ENCODE data around the gene PGGHG.
A peak's percentile ranks its signal among the peaks of the same experiment; 100 is the strongest.
"Not testable (repeated sequence)": the region's sequence is repeated elsewhere in the genome, so short reads cannot be mapped to it uniquely, and the experiment has no call there.

PGGHG gene

GRCh38 chr11:288478-289397 lies at the start of gene PGGHG:
Gene PGGHG, plus strand, starts transcription at chr11:289126. Its CDS starts 691 bp downstream, at chr11:289817.
- no peak for DNase-seq (ENCODE audit: low read depth)

GRCh38 chr11:240315-240714 lies 48.6 kb upstream of the PGGHG start:
- DNase-seq (ENCODE audit: low read depth): no peak

GRCh38 chr11:241634-242033 lies 47.3 kb upstream of the PGGHG start:
- no peak for DNase-seq (ENCODE audit: low read depth)

- DNase-seq (ENCODE audit: low read depth): no peak
Observed at GRCh38 chr11:244376-244775, 44.5 kb upstream of the PGGHG start.

DNA sequence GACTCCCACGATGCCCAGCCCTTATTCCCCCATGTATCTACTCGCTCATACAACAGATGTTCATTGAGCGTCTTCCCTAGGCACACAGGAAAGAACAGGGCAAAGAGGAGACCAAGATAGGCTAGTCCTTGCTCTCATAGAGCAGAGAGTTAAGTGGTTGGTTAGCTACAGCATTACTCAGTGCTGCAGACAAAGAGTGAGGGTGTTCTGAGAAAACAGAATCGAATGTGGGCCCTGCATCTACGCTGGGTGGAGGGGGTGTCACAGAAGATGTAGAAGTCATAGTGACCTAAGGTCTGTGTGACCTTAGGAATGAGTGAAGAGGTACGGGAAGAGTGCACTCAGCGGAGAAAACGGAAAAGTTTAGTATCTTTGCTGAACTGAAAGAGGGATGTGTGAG lies 39.9 kb upstream of the PGGHG start:
- DNase-seq (ENCODE audit: low read depth): no peak

DNA sequence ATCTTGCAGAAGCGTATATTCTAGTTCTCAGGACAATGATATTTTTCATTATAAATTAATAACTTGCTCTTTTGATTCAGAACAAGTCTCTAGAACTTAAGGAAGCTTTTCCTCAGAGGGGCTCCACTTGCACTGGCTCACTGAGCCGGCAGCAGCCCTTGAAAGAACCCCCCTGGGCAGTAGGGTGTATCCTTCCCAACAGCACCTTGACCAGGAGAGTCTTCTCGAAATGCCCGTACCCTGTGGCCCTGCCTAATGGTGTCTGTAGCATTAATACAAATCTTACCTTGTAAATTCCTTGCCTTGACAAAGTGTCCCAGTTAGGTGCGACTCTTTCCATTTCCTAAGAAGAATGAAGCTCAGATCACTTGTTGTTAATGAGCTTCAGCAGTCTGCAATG lies 38.7 kb upstream of the PGGHG start:
- DNase-seq (ENCODE audit: low read depth): no peak

DNA sequence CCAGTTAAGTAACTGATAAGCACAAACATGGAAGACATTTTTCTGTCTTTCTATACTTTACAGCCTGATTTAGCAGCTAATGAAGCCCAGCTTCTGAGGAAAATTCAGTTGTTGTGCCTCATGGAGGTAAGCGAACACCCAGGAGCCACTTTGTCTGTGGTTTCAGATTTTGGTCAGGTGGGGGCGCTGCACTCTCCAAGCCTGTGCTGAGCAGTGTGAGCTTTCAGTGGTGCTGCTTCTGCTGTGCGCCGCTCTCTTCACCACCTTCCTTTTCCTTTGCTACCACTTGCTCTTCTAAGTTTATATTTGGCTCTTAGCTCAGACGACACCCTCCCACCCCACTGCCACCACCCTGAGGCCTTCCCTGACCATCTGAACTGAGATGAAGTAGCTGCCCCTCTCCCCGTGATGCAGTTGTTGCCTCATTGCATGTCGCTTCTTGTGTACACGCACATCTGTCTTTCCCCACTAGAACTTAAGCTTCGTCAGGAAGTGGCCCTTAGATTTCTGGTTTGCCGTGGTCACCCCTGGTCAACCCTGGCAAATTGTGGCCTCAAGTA lies 38.1 kb upstream of the PGGHG start:
- peak; percentile 44 for DNase-seq (ENCODE audit: low read depth)

GRCh38 chr11:251550-251949 lies 37.4 kb upstream of the PGGHG start:
- no peak for DNase-seq (ENCODE audit: low read depth)

DNA sequence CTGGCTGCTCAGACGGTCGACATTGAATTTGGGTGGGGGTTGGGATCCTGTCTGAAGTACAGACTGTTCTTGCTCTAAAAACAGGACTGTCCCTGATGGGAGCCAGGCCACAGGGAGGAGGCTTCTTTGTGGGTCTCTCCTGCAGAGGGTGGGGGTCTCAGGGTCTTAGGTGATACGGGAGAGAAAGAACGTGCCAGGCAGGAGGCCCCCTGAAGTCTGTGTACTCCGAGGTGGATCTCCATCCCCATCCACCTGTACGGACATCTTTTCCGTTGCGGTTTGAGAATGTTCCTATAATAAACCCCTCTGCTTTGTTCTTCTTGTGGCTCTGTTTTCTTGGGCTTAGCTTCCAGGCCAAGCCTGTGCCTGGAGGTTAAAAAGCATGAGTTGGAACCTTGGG lies 36.3 kb upstream of the PGGHG start:
- DNase-seq (ENCODE audit: low read depth): no peak

DNA sequence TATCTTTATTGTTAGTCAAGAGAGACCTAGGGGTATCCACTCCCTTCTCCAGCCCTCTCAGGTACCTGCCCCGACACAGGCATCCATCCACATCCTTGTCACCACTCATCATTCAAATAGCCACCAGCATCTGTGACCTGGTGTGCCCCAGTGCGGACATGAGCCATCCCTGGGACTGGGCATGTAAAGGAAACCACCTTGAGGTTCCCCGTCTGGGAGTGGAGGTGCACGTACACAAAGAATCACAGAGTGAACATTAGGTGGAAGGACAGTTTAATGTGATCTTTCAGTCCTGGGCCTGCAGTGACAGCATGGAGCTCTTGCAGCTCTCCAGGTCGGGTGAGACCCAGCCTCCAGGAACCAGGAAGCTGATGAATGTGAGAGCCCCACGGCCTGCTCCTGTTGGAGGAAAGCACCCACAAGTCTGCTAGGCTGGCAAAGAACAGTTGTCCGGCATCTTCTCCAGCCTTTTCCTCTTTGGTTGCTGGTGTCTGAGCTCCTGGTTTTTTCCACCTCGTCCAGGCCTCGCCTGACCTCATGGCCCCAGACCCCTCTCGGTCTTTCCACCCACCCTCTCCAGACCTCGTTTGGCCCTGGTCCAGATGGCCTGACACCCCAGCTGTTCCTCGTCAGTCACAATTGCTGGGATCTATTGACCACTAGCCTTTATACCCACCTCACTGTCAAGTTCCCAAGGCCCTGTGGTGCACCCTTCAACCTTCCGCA lies 35.6 kb upstream of the PGGHG start:
- DNase-seq (ENCODE audit: low read depth): no peak

DNA sequence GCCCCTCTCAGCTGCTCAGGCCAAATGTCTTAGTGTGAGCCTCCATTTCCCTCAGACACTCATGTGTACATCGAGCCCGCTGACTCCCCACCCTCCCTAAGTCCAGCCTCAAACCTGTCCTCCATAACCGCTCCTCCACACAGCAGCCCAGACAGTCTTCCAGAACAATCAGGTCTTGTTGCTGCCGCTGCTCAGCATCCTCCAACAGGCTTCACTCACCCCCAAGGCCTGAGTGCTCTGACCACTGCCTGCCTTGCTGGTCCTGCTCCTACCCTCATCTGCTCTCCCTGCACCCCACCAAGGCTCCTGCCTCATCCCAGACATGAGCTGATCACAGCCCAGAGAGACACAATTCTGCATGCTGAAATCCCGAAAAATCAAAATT lies 35.0 kb upstream of the PGGHG start:
- no peak for DNase-seq (ENCODE audit: low read depth)

- no peak for DNase-seq (ENCODE audit: low read depth)
Observed at GRCh38 chr11:255176-255575, 33.8 kb upstream of the PGGHG start.

DNA sequence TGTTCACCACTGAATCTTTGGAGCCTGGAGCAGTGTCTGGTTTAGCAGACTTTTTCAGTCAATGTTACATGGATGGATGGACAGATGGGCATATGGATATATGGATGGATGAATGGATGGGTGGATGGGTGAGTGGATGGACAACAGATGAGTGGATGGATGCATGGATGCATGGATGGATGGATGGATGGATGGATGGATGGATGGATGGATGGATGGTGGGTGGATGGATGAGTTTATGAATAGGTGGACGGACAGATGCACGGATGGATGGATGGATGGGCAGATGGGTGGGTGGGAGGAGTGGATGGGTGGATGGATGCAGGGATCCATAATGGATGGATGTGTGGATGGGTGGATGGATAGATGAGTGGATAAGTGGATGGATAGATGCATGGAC lies 33.1 kb upstream of the PGGHG start:
- no peak for DNase-seq (ENCODE audit: low read depth)

DNA sequence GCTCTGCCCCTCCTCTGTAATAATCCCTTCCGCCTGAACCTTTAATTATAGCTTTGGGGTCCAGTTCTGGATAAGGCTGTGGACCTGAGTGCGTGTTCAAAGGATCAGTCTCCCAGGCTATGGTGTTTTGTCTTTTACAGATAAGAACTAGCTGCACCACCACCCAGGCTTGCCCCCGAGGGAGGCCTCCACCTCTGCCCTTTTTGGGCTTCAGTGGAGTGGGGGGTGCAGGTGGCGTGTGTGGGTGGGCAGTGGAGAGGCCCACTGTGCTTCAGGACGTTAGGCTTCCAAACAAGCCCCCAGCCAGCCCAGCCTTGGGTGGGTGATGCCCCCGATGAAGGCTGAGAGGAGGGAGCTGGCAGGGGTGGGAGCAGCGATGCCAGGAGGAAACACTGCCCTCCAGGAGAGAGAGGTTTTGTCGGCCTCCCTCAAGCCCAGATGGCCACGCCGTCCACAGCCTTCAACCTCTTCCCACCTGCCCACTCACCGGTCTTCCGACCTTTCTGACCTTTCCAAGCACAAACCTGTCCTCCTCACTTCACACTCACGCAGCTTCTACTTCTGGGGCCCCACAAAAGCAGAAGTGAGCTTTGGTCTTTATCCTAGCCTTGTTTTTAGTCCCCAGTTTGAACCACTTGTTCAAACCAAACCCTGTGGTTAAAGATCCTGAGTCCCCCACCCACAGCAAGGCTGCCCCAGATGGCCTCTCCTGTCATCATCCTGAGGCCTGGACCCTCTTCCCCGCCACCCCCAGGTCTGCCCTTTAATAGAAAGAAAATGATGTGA lies 31.8 kb upstream of the PGGHG start:
- DNase-seq (ENCODE audit: low read depth): no peak

DNA sequence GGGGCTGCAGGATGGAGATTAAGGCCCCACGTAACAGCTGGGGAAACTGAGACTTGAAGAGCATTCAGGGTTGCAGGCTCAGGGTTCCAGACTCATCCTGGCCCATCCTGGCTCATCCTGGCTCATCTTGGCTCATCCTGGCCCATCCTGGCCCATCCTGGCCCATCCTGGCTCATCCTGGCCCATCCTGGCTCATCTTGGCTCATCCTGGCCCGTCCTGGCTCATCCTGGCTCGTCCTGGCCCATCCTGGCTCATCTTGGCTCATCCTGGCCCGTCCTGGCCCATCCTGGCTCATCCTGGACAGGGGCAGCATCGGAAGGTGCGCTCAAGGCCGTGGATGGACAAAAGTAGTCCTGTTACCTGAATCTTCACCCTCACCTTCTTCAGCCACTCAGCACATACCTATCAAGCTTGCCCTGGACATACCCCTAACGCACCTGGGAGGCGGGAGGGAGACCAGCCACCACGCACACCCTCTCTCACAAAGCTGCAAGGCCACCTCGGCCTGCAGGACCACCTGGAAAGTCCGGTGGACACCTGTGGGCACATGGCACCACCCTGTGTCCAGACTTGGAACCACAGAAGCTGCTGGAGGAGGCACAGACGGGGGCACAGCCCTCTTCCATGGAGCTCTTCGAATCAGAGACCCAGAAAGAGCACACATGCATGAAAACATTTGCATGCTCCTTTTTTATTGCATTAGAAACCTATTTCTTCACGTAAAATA lies 31.0 kb upstream of the PGGHG start:
- DNase-seq (ENCODE audit: low read depth): no peak

- no peak for DNase-seq (ENCODE audit: low read depth)
Observed at GRCh38 chr11:259413-259812, 29.5 kb upstream of the PGGHG start.

- DNase-seq (ENCODE audit: low read depth): no peak
Observed at GRCh38 chr11:261624-262023, 27.3 kb upstream of the PGGHG start.

- DNase-seq (ENCODE audit: low read depth): no peak
Observed at GRCh38 chr11:266676-267439, 22.1 kb upstream of the PGGHG start.

- DNase-seq (ENCODE audit: low read depth): no peak
Observed at GRCh38 chr11:267491-267994, 21.4 kb upstream of the PGGHG start.

DNA sequence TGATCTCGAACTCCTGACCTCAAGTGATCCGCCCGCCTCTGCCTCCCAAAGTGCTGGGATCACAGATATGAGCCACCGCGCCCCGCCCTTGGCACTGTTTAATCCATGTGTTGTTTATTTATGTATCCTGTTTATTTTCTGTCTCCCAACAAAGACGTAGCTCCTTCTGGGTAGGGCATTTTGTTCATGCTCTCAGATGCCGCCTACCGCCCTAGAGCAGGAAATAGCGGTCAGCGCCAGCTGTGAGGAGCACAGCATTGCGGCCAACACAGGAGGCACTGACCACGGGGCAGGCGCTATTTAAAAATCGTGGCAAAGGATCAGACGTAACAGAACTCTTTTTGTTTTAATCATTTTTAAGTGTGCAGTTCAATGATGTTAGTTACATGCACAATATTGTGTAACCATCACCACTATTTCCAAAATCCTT lies 20.2 kb upstream of the PGGHG start:
- not testable (repeated sequence) for DNase-seq (ENCODE audit: low read depth)

Data from stimulated activated CD8-positive, alpha-beta memory T cell treated with anti-CD3 and anti-CD28 coated beads, Interleukin-15, amount 100 ng/mL, for 24 hours (primary cell).